ENCODE data around the gene ZNF746. TPM values are rescaled to one million over a fixed set of nuclear protein-coding genes. Genes with fewer than 3 reads are reported as not detected.

ZNF746 gene
- total RNA-seq, 1 donor from 2014 or later = 29.0 TPM

- Histone ChIP-seq H3K4me1 (peaks cover 24% of the 10 kb centered on the region), H3K27ac (no peak overlapping the region), H3K9me3 (no peaks in the 10 kb centered on the region), H3K27me3 (no peaks in the 10 kb centered on the region), H3K36me3 (peaks cover 6 to 48% of the 10 kb centered on the region in 2 donors), H3K4me3 (no peak overlapping the region)
- no peak for TF ChIP-seq CTCF (IDR thresholded peaks at IDR 0.05)
- TF ChIP-seq POLR2A (IDR thresholded peaks at IDR 0.05) = no peak
- TF ChIP-seq POLR2AphosphoS5 (IDR thresholded peaks at IDR 0.05; ENCODE audit: insufficient read depth in 1 of 2, low read depth in 1 of 2) = no peak
- intact Hi-C loops (cut with DNase I) = no loop called here
- DNase-seq (ENCODE audit: extremely low spot score in 2 of 2) = no peak
Measured at GRCh38 chr7:149493366-149493765, 4.2 kb downstream of the ZNF746 start.

- peaks cover 6 to 62% of the 10 kb centered on the region in 2 donors for H3K36me3 ChIP-seq
Measured at GRCh38 chr7:149490083-149490760, 7.4 kb downstream of the ZNF746 start.

GRCh38 chr7:149489391-149490024 lies 8.1 kb downstream of the ZNF746 start:
- Histone ChIP-seq H3K27ac (no peak overlapping the region), H3K9me3 (no peaks in the 10 kb centered on the region), H3K27me3 (no peaks in the 10 kb centered on the region), H3K36me3 (peaks cover 6 to 62% of the 10 kb centered on the region in 2 donors), H3K4me3 (no peak overlapping the region), H3K4me1 (no peaks in the 10 kb centered on the region)
- DNase-seq (ENCODE audit: extremely low spot score in 2 of 2) = no peak
- intact Hi-C loops (cut with DNase I) = no loop called here
- no peak for TF ChIP-seq CTCF (IDR thresholded peaks at IDR 0.05)
- no peak for TF ChIP-seq POLR2AphosphoS5 (IDR thresholded peaks at IDR 0.05; ENCODE audit: insufficient read depth in 1 of 2, low read depth in 1 of 2)
- TF ChIP-seq POLR2A (IDR thresholded peaks at IDR 0.05) = no peak

More at GRCh38 chr7:149490083-149490760, 7.4 kb downstream of the ZNF746 start:
- no peaks in the 10 kb centered on the region for H3K27me3 ChIP-seq
- TF ChIP-seq POLR2AphosphoS5 (IDR thresholded peaks at IDR 0.05; ENCODE audit: insufficient read depth in 1 of 2, low read depth in 1 of 2) = no peak
- TF ChIP-seq POLR2A (IDR thresholded peaks at IDR 0.05) = no peak
- no peak for TF ChIP-seq CTCF (IDR thresholded peaks at IDR 0.05)
- no peak overlapping the region for H3K27ac ChIP-seq
- DNase-seq (ENCODE audit: extremely low spot score in 2 of 2) = no peak
- H3K4me3 ChIP-seq = no peak overlapping the region
- H3K4me1 ChIP-seq = peaks cover 2% of the 10 kb centered on the region
- intact Hi-C loops (cut with DNase I) = no loop called here
- no peaks in the 10 kb centered on the region for H3K9me3 ChIP-seq

GRCh38 chr7:149479568-149479967 lies 18.0 kb downstream of the ZNF746 start:
- DNase-seq (ENCODE audit: extremely low spot score in 2 of 2) = no peak
- intact Hi-C loops (cut with DNase I) = no loop called here
- Histone ChIP-seq H3K4me3 (no peak overlapping the region), H3K4me1 (no peaks in the 10 kb centered on the region), H3K27me3 (no peaks in the 10 kb centered on the region), H3K9me3 (no peaks in the 10 kb centered on the region), H3K27ac (no peak overlapping the region), H3K36me3 (peaks cover 0 to 25% of the 10 kb centered on the region in 2 donors)
- no peak for TF ChIP-seq POLR2AphosphoS5 (IDR thresholded peaks at IDR 0.05; ENCODE audit: insufficient read depth in 1 of 2, low read depth in 1 of 2)
- no peak for TF ChIP-seq POLR2A (IDR thresholded peaks at IDR 0.05)
- TF ChIP-seq CTCF (IDR thresholded peaks at IDR 0.05) = no peak

GRCh38 chr7:149478754-149479153 lies 18.9 kb downstream of the ZNF746 start:
- H3K4me3 ChIP-seq = no peak overlapping the region
- DNase-seq (ENCODE audit: extremely low spot score in 2 of 2) = no peak
- intact Hi-C loops (cut with DNase I) = no loop called here
- no peaks in the 10 kb centered on the region for H3K9me3 ChIP-seq
- H3K4me1 ChIP-seq = no peaks in the 10 kb centered on the region
- no peaks in the 10 kb centered on the region for H3K27me3 ChIP-seq
- H3K27ac ChIP-seq = no peak overlapping the region
- peaks cover 0 to 33% of the 10 kb centered on the region in 2 donors for H3K36me3 ChIP-seq
- TF ChIP-seq POLR2A (IDR thresholded peaks at IDR 0.05) = no peak
- no peak for TF ChIP-seq POLR2AphosphoS5 (IDR thresholded peaks at IDR 0.05; ENCODE audit: insufficient read depth in 1 of 2, low read depth in 1 of 2)
- TF ChIP-seq CTCF (IDR thresholded peaks at IDR 0.05) = no peak
